Activated CD4-positive, alpha-beta T cell treated with anti-CD3 and anti-CD28 coated beads, Interleukin-2, amount 50 U/mL, for 48 hours (primary cell): ENCODE data around the gene C11orf91.
"Not testable (repeated sequence)": the region's sequence is repeated elsewhere in the genome, so short reads cannot be mapped to it uniquely, and the experiment has no call there.

Source experiments
- DNase-seq, 2 experiments: peaks; one replicate each; pipeline ENCODE4 v3.0.0-alpha.2; 2020

The C11orf91 gene

GRCh38 chr11:33695051-33695566 is 5.5 kb downstream of the C11orf91 start:
- no peak for DNase-seq

- DNase-seq: no peak
Observed at GRCh38 chr11:33694346-33695050, 6.1 kb downstream of the C11orf91 start.

DNA sequence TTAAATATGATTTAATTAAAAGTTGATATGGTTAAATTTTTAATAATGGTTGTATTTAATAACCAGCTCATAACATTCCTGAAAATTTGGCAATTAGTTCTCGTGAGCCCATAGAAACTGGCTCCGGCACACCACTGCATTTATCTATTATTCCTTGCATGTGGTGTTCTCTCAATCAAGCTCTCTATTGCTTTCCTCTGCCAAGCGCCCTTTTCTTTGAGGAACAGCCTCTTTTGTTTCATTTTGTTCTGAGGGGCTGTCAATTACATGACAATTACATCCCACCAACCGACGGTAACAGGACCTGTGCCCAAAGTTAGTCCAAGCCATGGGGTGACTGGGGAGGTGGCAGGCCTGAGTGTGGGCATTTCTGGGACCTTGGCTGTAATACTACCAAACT is 8.1 kb downstream of the C11orf91 start:
- DNase-seq: no peak

DNA sequence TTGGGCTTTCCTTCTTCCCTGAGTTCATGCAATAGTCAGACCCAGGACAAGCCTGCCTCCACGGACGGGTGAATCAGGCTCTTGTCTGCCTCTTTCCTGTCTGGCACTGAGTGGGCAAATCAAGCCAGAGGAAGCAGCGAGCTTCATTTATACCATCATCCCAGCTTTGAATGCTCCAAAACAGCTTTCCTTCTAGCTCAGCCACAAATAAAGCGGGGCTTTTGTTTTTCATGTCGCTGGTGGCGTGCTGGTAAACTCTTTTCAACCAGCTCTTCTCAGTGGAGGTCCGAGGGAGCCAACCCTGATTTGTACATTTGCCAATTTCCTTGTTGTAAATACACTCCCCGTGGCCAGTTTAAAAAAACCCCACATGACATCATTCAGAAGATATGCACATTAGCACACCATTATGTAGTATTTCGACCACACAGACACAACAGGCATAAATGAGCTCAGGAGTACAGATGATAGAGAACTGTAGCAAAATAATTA is 8.6 kb downstream of the C11orf91 start:
- DNase-seq: no peak

GRCh38 chr11:33691066-33691864 is 9.4 kb downstream of the C11orf91 start:
- DNase-seq: no peak

GRCh38 chr11:33690290-33691065 is 10.1 kb downstream of the C11orf91 start:
- peak; percentile 13 to 32 for DNase-seq

DNA sequence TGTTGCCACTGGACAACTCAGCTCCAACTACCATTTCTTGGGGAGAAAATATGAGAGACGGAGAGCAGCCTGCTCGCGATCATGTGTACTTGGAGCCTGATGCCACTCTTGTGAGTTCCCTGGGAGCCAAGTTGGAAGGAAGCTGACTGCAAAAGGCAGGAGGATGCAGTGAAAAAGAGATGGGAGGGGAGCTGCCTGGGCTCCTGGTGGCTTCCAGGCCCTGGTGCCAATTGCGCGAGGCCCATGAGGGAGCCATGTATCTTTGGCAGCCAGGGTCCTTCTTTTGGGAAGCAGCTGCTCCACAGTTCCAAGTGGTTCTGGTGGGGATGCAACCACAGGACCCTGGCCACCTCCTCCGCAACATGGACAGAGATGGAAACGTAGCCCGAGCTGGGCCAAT is 11.1 kb downstream of the C11orf91 start:
- DNase-seq: no peak

- no peak for DNase-seq
Observed at GRCh38 chr11:33689085-33689484, 11.5 kb downstream of the C11orf91 start.

GRCh38 chr11:33687733-33688479 is 12.7 kb downstream of the C11orf91 start:
- DNase-seq: peak in 1 of 2 experiments; percentile 23

- no peak for DNase-seq
Observed at GRCh38 chr11:33685082-33685481, 15.5 kb downstream of the C11orf91 start.

DNA sequence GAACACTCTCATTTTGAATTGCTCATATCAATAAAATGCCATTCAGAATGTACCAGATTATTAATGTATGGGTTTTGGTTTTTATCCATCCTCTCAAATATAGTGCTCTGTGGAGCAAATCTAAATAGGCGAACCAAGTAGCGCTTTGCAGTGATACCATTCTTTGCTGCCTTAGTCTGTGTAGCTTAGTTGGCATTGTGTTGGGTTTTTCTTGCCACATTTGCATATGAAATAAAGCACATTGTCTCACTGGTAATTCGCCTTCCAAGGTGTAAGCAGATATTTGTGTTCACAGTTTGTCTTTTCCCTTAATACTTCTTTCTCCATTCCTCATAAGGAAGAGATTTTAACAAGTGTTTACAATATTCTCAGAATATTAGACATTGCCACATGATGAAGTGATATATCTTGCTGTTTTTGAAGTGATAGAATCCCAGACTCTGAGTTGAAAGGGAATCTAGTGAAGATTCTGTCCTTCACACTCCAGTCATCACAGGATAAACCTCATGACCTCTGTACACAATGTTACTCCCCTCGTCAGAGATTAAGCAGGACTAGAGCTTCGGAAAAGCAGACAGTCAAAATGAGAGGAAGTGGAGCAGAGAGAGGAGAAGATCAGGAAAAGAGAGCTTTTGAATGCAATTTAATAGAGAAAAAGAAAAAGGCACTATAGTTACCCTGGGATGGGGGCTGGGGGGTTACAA is 16.5 kb downstream of the C11orf91 start:
- DNase-seq: no peak

- DNase-seq: no peak
Observed at GRCh38 chr11:33682446-33682845, 18.2 kb downstream of the C11orf91 start.

- no peak for DNase-seq
Observed at GRCh38 chr11:33682019-33682418, 18.6 kb downstream of the C11orf91 start.

DNA sequence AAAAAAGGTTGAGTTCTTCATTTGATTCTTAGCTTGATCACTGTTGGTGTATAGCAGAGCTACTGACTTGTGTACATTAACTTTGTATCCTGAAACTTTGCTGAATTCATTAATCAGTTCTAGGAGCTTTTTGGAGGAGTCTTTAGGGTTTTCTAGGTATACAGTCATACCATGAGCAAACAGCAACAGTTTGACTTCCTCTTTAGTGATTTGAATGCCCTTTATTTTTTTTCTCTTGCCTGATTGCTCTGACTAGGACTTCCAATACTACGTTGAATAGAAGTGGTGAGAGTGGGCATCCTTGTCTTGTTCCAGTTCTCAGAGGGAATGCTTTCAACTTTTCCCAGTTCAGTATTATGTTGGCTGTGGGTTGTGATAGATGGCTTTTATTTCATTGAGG is 22.0 kb downstream of the C11orf91 start:
- not testable (repeated sequence) for DNase-seq

DNA sequence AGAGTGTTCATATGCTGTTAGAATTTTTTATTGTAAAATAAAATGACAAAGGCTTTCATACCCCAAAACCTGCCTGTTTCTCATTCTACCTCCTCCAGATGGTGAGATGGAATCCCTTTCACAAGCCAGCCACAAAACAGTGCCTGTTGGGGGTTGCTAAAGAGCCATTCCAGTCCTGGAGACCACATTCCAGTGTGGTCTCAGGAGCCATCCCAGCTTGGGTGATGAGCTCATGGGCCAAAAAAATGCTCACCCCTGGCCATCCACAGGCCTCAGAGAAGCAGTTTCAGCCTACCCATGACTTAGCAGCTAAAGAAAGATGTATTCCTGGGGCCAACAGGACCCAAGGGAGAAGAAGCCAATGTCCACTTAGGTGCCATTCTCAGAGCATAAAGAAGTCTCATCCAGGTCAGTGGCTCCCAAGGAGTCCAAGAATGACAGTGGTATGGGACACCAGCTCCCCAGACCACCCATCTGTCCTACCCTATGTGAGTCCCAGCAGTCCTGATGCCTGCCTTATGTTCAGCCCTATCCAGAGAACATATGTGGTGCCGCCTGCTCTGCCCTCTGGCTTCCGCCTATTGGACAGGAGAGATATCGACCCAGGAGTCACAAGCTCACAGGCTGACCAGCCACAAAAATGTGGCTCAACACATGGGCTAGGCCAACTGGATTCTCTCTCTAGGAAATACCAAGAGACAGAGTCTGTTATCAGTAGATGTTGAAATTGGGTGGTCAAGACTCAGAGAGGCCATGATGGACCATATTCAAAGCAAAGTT is 26.4 kb downstream of the C11orf91 start:
- no peak for DNase-seq

GRCh38 chr11:33672273-33672672 is 28.4 kb downstream of the C11orf91 start:
- DNase-seq: no peak

GRCh38 chr11:33670250-33671011 is 30.2 kb downstream of the C11orf91 start:
- no peak for DNase-seq

DNA sequence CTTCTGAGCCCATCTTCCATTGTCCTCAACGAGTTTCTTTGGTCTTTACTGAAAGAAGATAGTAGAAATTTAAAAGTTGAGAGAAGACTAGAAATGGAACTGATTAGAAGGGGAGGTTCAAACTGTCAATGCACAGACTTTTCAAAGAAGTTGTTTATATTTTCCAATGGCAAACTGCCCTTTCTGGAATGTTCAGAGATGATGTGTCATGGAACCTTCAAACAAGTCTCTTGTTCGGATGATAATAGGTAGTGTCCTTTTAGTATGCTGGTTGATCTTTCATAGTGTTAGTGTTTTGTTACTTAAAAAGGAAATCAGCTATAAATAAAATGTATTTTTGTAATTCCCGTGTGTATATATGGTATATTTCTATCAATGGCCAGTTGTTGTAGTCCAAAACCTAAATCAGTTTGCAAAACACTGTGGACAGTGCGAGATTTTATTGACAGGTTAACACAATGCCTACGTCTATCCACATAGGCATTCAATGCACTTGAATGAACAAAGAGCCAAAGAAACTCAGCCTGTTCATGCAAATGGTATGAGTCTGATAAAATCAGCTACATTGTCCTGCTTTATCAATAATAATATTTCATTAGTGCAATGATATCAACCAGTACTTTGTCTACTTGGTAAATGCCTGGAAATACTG is 30.9 kb downstream of the C11orf91 start:
- no peak for DNase-seq

GRCh38 chr11:33668951-33669596 is 31.6 kb downstream of the C11orf91 start:
- no peak for DNase-seq
